Liver (tissue), 9 donors: ENCODE results near the gene LHFPL3. TPM values are rescaled to one million over a fixed set of nuclear protein-coding genes. Genes with fewer than 3 reads are reported as not detected.

ENCODE experiments used
- DNase-seq: peaks from one replicate; pipeline ENCODE4 v3.0.0-alpha.2; 2017; ENCODE audit warnings: low spot score
- H3K27ac ChIP-seq, 2 donors: one replicate each; pipeline ENCODE4 v1.7.0; 2013; ENCODE audit warnings: inconsistent platforms in 2 of 2, low read length in 2 of 2, control low read depth in 1 of 2, low read depth in 1 of 2, mild to moderate bottlenecking in 1 of 2
- H3K27me3 ChIP-seq, 4 donors: one replicate each; pipeline versions ENCODE4 v1.6.1 to v1.7.0; 2013; ENCODE audit warnings: low read length in 3 of 4, inconsistent platforms in 1 of 4, mild to moderate bottlenecking in 1 of 4, moderate library complexity in 1 of 4; ENCODE audit not compliant: control insufficient read depth in 4 of 4, insufficient read depth in 4 of 4
- H3K36me3 ChIP-seq, 4 donors: one replicate each; pipeline versions ENCODE4 v1.6.1 to v1.7.0; 2013; ENCODE audit warnings: low read length in 3 of 4, mild to moderate bottlenecking in 3 of 4, low read depth in 1 of 4, moderate library complexity in 1 of 4; ENCODE audit not compliant: control insufficient read depth in 4 of 4, insufficient read depth in 3 of 4
- H3K4me1 ChIP-seq, 4 donors: one replicate each; pipeline versions ENCODE4 v1.6.1 to v1.7.0; 2013; ENCODE audit warnings: low read length in 3 of 4, mild to moderate bottlenecking in 3 of 4, moderate library complexity in 1 of 4; ENCODE audit not compliant: control insufficient read depth in 4 of 4, insufficient read depth in 4 of 4
- H3K4me3 ChIP-seq, 3 donors: one replicate each; pipeline versions ENCODE4 v1.6.1 to v1.7.0; 2013; ENCODE audit warnings: low read length in 3 of 3, control low read depth in 1 of 3, low read depth in 1 of 3, mild to moderate bottlenecking in 1 of 3
- H3K9ac ChIP-seq, 2 donors: one replicate each; pipeline ENCODE4 v1.7.0; 2013; ENCODE audit warnings: low read length in 2 of 2, mild to moderate bottlenecking in 2 of 2, moderate library complexity in 2 of 2, control low read depth in 1 of 2, low read depth in 1 of 2
- H3K9me3 ChIP-seq, 4 donors: one replicate each; pipeline versions ENCODE4 v1.6.1 to v1.7.0; 2013; ENCODE audit warnings: low read length in 3 of 4; ENCODE audit not compliant: control insufficient read depth in 4 of 4
- ATF3 ChIP-seq: IDR thresholded peaks from 2 replicates; pipeline ENCODE4 v1.6.1; 2016; ENCODE audit warnings: antibody characterized with exemption
- CTCF ChIP-seq: fragments of 150-350 bp; IDR thresholded peaks from 2 replicates; pipeline ENCODE4 v1.5.1; 2017; ENCODE audit warnings: improper control_type of control experiment, low read depth, low read length; ENCODE audit not compliant: missing input control
- EGR1 ChIP-seq, 2 donors: IDR thresholded peaks; 2 replicates each; pipeline ENCODE4 v1.6.1; 2016 to 2018; ENCODE audit warnings: antibody characterized with exemption in 2 of 2, low read depth in 2 of 2
- FOXA1 ChIP-seq: IDR thresholded peaks from 2 replicates; pipeline ENCODE4 v1.6.1; 2016; ENCODE audit warnings: antibody characterized with exemption
- FOXA2 ChIP-seq: IDR thresholded peaks from 2 replicates; pipeline ENCODE4 v1.6.1; 2016; ENCODE audit warnings: antibody characterized with exemption
- GABPA ChIP-seq, 2 donors: IDR thresholded peaks in 1 of 2; conservative IDR thresholded peaks in 1 of 2; 2 replicates each; pipeline ENCODE4 v1.6.1; 2016; ENCODE audit warnings: antibody characterized with exemption in 2 of 2, mild to moderate bottlenecking in 1 of 2, moderate library complexity in 1 of 2
- HNF4A ChIP-seq, 2 donors: conservative IDR thresholded peaks; 2 replicates each; pipeline ENCODE4 v1.6.1; 2016; ENCODE audit warnings: antibody characterized with exemption in 2 of 2, mild to moderate bottlenecking in 2 of 2
- HNF4G ChIP-seq: IDR thresholded peaks from 2 replicates; pipeline ENCODE4 v1.6.1; 2016; ENCODE audit warnings: antibody characterized with exemption
- JUND ChIP-seq, 2 donors: IDR thresholded peaks; 2 replicates each; pipeline ENCODE4 v1.6.1; 2016; ENCODE audit warnings: antibody characterized with exemption in 2 of 2
- MAX ChIP-seq: IDR thresholded peaks from 2 replicates; pipeline ENCODE4 v1.6.1; 2016; ENCODE audit warnings: antibody characterized with exemption
- NR2F2 ChIP-seq: IDR thresholded peaks from 2 replicates; pipeline ENCODE4 v1.6.1; 2016; ENCODE audit warnings: antibody characterized with exemption
- RAD21 ChIP-seq, 2 donors: IDR thresholded peaks; 2 replicates each; pipeline ENCODE4 v1.6.1; 2016; ENCODE audit warnings: antibody characterized with exemption in 2 of 2, mild to moderate bottlenecking in 2 of 2
- REST ChIP-seq: IDR thresholded peaks from 2 replicates; pipeline ENCODE4 v1.6.1; 2016; ENCODE audit warnings: antibody characterized with exemption, mild to moderate bottlenecking
- RXRA ChIP-seq, 2 donors: IDR thresholded peaks; 2 replicates each; pipeline ENCODE4 v1.6.1; 2017 to 2018; ENCODE audit warnings: antibody characterized with exemption in 2 of 2, mild to moderate bottlenecking in 1 of 2
- SP1 ChIP-seq: IDR thresholded peaks from 2 replicates; pipeline ENCODE4 v1.6.1; 2018; ENCODE audit warnings: antibody characterized with exemption, mild to moderate bottlenecking
- TAF1 ChIP-seq: conservative IDR thresholded peaks from 2 replicates; pipeline ENCODE4 v1.6.1; 2016; ENCODE audit warnings: antibody characterized with exemption, mild to moderate bottlenecking
- YY1 ChIP-seq: IDR thresholded peaks from 2 replicates; pipeline ENCODE4 v1.6.1; 2016; ENCODE audit warnings: antibody characterized with exemption, mild to moderate bottlenecking
- ZBTB33 ChIP-seq: IDR thresholded peaks from 2 replicates; pipeline ENCODE4 v1.6.1; 2016; ENCODE audit warnings: antibody characterized with exemption
- WGBS: extraction: QIAGEN DNeasy Blood & Tissue Kit; methylation state at CpG from one replicate; pipeline ENCODE4 v1.1.7; 2013; 5-methylcytosine and 5-hydroxymethylcytosine counted together
- polyA plus RNA-seq, 2 donors: library from polyadenylated mRNA; stranded (reverse) in 1 of 2; unstranded in 1 of 2; fragments of 200-250 nt in 1 of 2; fragments of >200 nt in 1 of 2; fragmentation: Nextera tagmentation in 1 of 2; extraction: Ambion mirVana in 1 of 2; gene quantifications; one replicate each; pipeline versions ENCODE4 v1.2.1 to v1.2.3, GENCODE V29; 2013 to 2015
- total RNA-seq, 2 donors: library from RNA; depleted of rRNA; stranded (reverse); fragments of >200 nt; gene quantifications; one replicate each; pipeline ENCODE4 v1.2.3, GENCODE V29; 2014
- donor health status: healthy.
- donor health status: healthy.
- donor health status: healthy.
- donor health status: healthy.
- donor health status: healthy.

Gene LHFPL3
- total and polyA plus RNA-seq, 4 donors: not detected

- H3K4me1 ChIP-seq: no peaks in the 10 kb centered on the region
- H3K27me3 ChIP-seq: peaks cover 0 to 16% (median 2%) of the 10 kb centered on the region in 4 donors
- no peak overlapping the region for H3K9ac ChIP-seq
- no peak for TF ChIP-seq NR2F2
- H3K9me3 ChIP-seq: peaks cover 0 to 2% (median 1%) of the 10 kb centered on the region in 4 donors
- no peak overlapping the region for H3K27ac ChIP-seq
- no peaks in the 10 kb centered on the region for H3K36me3 ChIP-seq
- H3K4me3 ChIP-seq: no peak overlapping the region
- WGBS: 49% methylated on average over 1 of the region's 1 CpG
- DNase-seq: no peak
Measured at GRCh38 chr7:104286839-104287238, 41.6 kb upstream of the LHFPL3 start.

- WGBS: 93% methylated on average over 1 of the region's 1 CpG
Measured at GRCh38 chr7:104288137-104288536, 40.3 kb upstream of the LHFPL3 start.

GRCh38 chr7:104294291-104294690 lies 34.1 kb upstream of the LHFPL3 start:
- no peaks in the 10 kb centered on the region for H3K4me1 ChIP-seq
- H3K27me3 ChIP-seq: peaks cover 0 to 14% (median 2%) of the 10 kb centered on the region in 4 donors
- H3K9ac ChIP-seq: no peak overlapping the region
- peaks cover 0 to 9% (median 2%) of the 10 kb centered on the region in 4 donors for H3K9me3 ChIP-seq
- H3K27ac ChIP-seq: no peak overlapping the region
- no peak for DNase-seq
- WGBS: 63% methylated on average over 3 of the region's 3 CpGs
- no peaks in the 10 kb centered on the region for H3K36me3 ChIP-seq
- H3K4me3 ChIP-seq: no peak overlapping the region
- TF ChIP-seq RAD21 (IDR thresholded peaks at IDR 0.05) (no peak), JUND (IDR thresholded peaks at IDR 0.05) (no peak), CTCF (no peak), ZBTB33 (no peak), HNF4A (conservative IDR thresholded peaks at IDR 0.05) (no peak), FOXA2 (no peak), ATF3 (no peak), MAX (no peak), HNF4G (no peak), REST (no peak), SP1 (no peak), RXRA (IDR thresholded peaks at IDR 0.05) (no peak), NR2F2 (no peak), FOXA1 (no peak), EGR1 (IDR thresholded peaks at IDR 0.05; ENCODE audit: low read depth in 2 of 2) (no peak), TAF1 (no peak), YY1 (no peak), GABPA (IDR thresholded peaks at IDR 0.05 in 1 of 2, conservative IDR thresholded peaks at IDR 0.05 in 1 of 2) (no peak)

More at GRCh38 chr7:104288137-104288536, 40.3 kb upstream of the LHFPL3 start:
- Histone ChIP-seq H3K9me3 (peaks cover 0 to 2% (median 1%) of the 10 kb centered on the region in 4 donors), H3K27me3 (peaks cover 0 to 16% (median 4%) of the 10 kb centered on the region in 4 donors), H3K36me3 (no peaks in the 10 kb centered on the region), H3K4me3 (no peak overlapping the region), H3K27ac (no peak overlapping the region), H3K4me1 (no peaks in the 10 kb centered on the region), H3K9ac (no peak overlapping the region)
- no peak for TF ChIP-seq HNF4G
- no peak for TF ChIP-seq FOXA2
- no peak for TF ChIP-seq RXRA (IDR thresholded peaks at IDR 0.05)
- no peak for TF ChIP-seq NR2F2
- no peak for TF ChIP-seq FOXA1
- no peak for TF ChIP-seq HNF4A (conservative IDR thresholded peaks at IDR 0.05)
- no peak for TF ChIP-seq EGR1 (IDR thresholded peaks at IDR 0.05; ENCODE audit: low read depth in 2 of 2)
- TF ChIP-seq RAD21 (IDR thresholded peaks at IDR 0.05): no peak
- no peak for TF ChIP-seq SP1
- DNase-seq: no peak
